Smooth muscle cell of bladder (primary cell): ENCODE results near the gene ZFX. TPM values are rescaled to one million over a fixed set of nuclear protein-coding genes. Genes with fewer than 3 reads are reported as not detected.

Experiments
- total RNA-seq: library from RNA; depleted of rRNA; stranded (reverse); fragments of >200 nt; gene quantifications from 2 replicates; pipeline ENCODE4 v1.2.3, GENCODE V29; 2014

ZFX gene
- 52.5 and 60.6 TPM in 2 replicates for total RNA-seq

GRCh38 chrX:24149351-24150050 is at the start of gene ZFX:
TSS of gene ZFX (plus strand) at chrX:24149729. CDS start at chrX:24172743, 23,014 bp downstream.

Other genes starting within 250 kb of the ZFX start
- 5.4 and 6.5 TPM in 2 replicates for gene APOO, start 241.8 kb upstream of the ZFX start, total RNA-seq
- gene CXorf58, start 241.7 kb upstream of the ZFX start, total RNA-seq, result not detected in 2 replicates
- gene KLHL15, start 122.5 kb upstream of the ZFX start, total RNA-seq, result 6.8 and 9.4 TPM in 2 replicates
- 268 and 326 TPM in 2 replicates for gene EIF2S3, start 94.8 kb upstream of the ZFX start, total RNA-seq
- 0.09 and 0.14 TPM in 2 replicates for gene SUPT20HL2, start 164.3 kb downstream of the ZFX start, total RNA-seq
- gene SUPT20HL1, start 210.9 kb downstream of the ZFX start, total RNA-seq, result 0.14 and 0.28 TPM in 2 replicates